CD4-positive, alpha-beta T cell (primary cell): Measurements from ENCODE around the gene HOMEZ. TPM values are rescaled to one million over a fixed set of nuclear protein-coding genes. Genes with fewer than 3 reads are reported as not detected.

Source experiments
- ATAC-seq: fragments of 200-7000 bp; cut with Tn5 transposase; one replicate; pipeline ENCODE4 v1.10.0; 2022; ENCODE audit warnings: mild to moderate bottlenecking; ENCODE audit not compliant: poor library complexity
- CTCF ChIA-PET: fragments of 350-600 bp; sonication (Branson Sonifier 250); formaldehyde crosslinking; loops from one replicate; lab custom pipeline; 2021; ENCODE audit warnings: antibody characterized with exemption, inconsistent platforms; lab: Charles Lee
- POLR2A ChIA-PET: fragments of 350-600 bp; sonication (Branson Sonifier 250); formaldehyde crosslinking; loops from one replicate; lab custom pipeline; 2021; ENCODE audit warnings: antibody characterized with exemption, inconsistent platforms; lab: Charles Lee
- DNase-seq, 14 experiments: peaks; one replicate each; pipeline ENCODE4 v3.0.0-alpha.2; 2013 to 2020; ENCODE audit warnings: mixed read lengths in 2 of 14
- H3K27ac ChIP-seq, 2 donors: one replicate each; pipeline versions ENCODE4 v1.5.1 to v1.7.0; 2013; ENCODE audit warnings: low read length in 2 of 2, low read depth in 1 of 2, mild to moderate bottlenecking in 1 of 2
- H3K27me3 ChIP-seq, 2 experiments: 1 replicate in 1 of 2; 2 replicates in 1 of 2; pipeline versions ENCODE4 v1.6.1 to v1.7.0; 2013; ENCODE audit warnings: low read length in 2 of 2, control low read depth in 1 of 2, mild to moderate bottlenecking in 1 of 2, moderate library complexity in 1 of 2; ENCODE audit not compliant: insufficient read depth in 2 of 2, control insufficient read depth in 1 of 2
- H3K36me3 ChIP-seq: one replicate; pipeline ENCODE4 v1.6.1; 2013; ENCODE audit warnings: low read length, control low read depth; ENCODE audit not compliant: insufficient read depth
- H3K4me1 ChIP-seq: one replicate; pipeline ENCODE4 v1.6.1; 2013; ENCODE audit warnings: low read length, control low read depth; ENCODE audit not compliant: insufficient read depth
- H3K4me3 ChIP-seq: one replicate; pipeline ENCODE4 v1.5.1; 2013; ENCODE audit warnings: mild to moderate bottlenecking, low read length, moderate library complexity
- H3K9me3 ChIP-seq, 2 experiments: 1 replicate in 1 of 2; 2 replicates in 1 of 2; pipeline versions ENCODE4 v1.6.1 to v1.7.0; 2013; ENCODE audit warnings: low read length in 2 of 2, mild to moderate bottlenecking in 2 of 2, control low read depth in 1 of 2, moderate library complexity in 1 of 2; ENCODE audit not compliant: control insufficient read depth in 1 of 2, insufficient read depth in 1 of 2
- H3K27ac Mint-ChIP-seq: one replicate; pipeline ENCODE4 v1.8.0; 2020; ENCODE audit warnings: mixed read lengths
- H3K27me3 Mint-ChIP-seq: one replicate; pipeline ENCODE4 v1.8.0; 2021; ENCODE audit warnings: mixed read lengths
- H3K36me3 Mint-ChIP-seq: one replicate; pipeline ENCODE4 v1.8.0; 2021; ENCODE audit warnings: low read depth, mixed read lengths
- H3K4me1 Mint-ChIP-seq: one replicate; pipeline ENCODE4 v1.8.0; 2021; ENCODE audit warnings: low read depth, mixed read lengths
- H3K4me3 Mint-ChIP-seq: one replicate; pipeline ENCODE4 v1.8.0; 2020; ENCODE audit warnings: mild to moderate bottlenecking, mixed read lengths
- H3K9me3 Mint-ChIP-seq: one replicate; pipeline ENCODE4 v1.8.0; 2020; ENCODE audit warnings: mixed read lengths
- intact Hi-C, 2 experiments: fragments of 100-400 bp; cut with DNase I in 1 of 2; cut with micrococcal nuclease in 1 of 2; formaldehyde crosslinking; loops; one replicate each; pipeline versions ENCODE4 v1.15.1 to v1.9.0; 2023 to 2025; cut with DNase I, micrococcal nuclease
- total RNA-seq, 174 experiments: library from RNA in 2 of 174; stranded (reverse) in 2 of 174; gene quantifications; one replicate each; pipeline ENCODE4 v1.2.3 and lab custom pipeline; 2021 to 2026
- TF ChIP-seq, protein P1 (sequence below): fragments of 200-600 bp; IDR thresholded peaks from one replicate; pipeline ENCODE4 v1.8.0; 2022; ENCODE audit warnings: antibody characterized with exemption, mild to moderate bottlenecking

HOMEZ gene
- total RNA-seq, 2 experiments from 2014 or later: 2.0 to 2.8 TPM

DNA sequence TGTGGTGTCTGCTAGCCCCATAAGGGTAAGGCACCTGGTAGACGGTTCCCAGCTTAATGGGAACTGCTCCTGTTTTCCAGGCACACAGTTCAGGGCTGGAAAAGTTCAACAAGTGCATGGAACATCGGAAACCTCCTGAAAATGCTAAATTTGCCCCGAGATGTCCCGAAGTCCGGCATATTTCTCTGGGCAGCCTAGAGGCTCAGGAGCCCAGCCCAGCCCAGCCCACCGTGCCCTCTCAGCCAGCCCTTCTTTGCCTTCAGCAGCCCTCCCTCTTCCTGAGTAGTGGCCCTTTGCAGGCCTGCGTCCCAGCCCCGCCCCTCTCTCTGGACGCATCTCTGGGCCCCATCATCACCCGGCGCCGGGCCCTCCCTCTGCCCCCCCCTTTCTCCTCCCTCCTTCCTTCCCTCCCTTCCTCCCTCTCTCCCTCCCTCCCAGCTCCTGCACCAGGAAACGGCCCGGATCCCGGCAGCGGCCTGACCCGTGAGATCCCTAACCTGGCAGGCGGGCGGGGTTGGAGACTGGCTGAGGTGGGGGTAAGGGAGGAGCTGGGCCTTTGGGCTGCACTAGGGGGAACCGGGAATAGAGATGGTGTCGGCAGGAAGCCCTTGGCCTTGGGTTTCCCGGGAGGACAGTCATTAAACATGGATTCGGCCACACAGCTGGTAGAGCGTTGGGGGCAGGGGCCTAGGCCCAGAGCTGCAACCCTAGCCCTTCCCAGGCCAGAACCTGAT lies 20.6 kb upstream of the HOMEZ start, which contains the start of gene BCL2L2:
BCL2L2 (plus strand) TSS at position 422 of the 734 bp plus-strand sequence. CDS start 935 bp downstream, outside the sequence.
- intact Hi-C loops: loop anchor here in 1 of 2 experiments (10.0 kb wide), 1 partner anchor 1138 kb away; the partner anchor contains the start of gene SDR39U1
- POLR2A ChIA-PET: interaction anchor here (10.5 kb wide), 1 partner anchor 14 kb away, joined by 455 read pairs; the partner anchor contains the start of gene PABPN1
- CTCF ChIA-PET: no interaction called here
- Histone ChIP-seq H3K36me3 (no peaks in the 10 kb centered on the region), H3K27ac (no peak within 1 kb of the TSS), H3K9me3 (peaks cover 0 to 8% of the 10 kb centered on the region in 2 experiments), H3K27me3 (peaks cover 20 to 26% of the 10 kb centered on the region in 2 experiments), H3K4me1 (peaks cover 15% of the 10 kb centered on the region), H3K4me3 (peak within 1 kb of the TSS; percentile 25)
- Mint-ChIP-seq H3K27ac (no peak within 1 kb of the TSS), H3K4me1 (peaks cover 9% of the 10 kb centered on the region), H3K27me3 (peaks cover 44% of the 10 kb centered on the region), H3K4me3 (no peak within 1 kb of the TSS), H3K36me3 (peaks cover 5% of the 10 kb centered on the region), H3K9me3 (no peaks in the 10 kb centered on the region)
- TF ChIP-seq, protein P1, sequence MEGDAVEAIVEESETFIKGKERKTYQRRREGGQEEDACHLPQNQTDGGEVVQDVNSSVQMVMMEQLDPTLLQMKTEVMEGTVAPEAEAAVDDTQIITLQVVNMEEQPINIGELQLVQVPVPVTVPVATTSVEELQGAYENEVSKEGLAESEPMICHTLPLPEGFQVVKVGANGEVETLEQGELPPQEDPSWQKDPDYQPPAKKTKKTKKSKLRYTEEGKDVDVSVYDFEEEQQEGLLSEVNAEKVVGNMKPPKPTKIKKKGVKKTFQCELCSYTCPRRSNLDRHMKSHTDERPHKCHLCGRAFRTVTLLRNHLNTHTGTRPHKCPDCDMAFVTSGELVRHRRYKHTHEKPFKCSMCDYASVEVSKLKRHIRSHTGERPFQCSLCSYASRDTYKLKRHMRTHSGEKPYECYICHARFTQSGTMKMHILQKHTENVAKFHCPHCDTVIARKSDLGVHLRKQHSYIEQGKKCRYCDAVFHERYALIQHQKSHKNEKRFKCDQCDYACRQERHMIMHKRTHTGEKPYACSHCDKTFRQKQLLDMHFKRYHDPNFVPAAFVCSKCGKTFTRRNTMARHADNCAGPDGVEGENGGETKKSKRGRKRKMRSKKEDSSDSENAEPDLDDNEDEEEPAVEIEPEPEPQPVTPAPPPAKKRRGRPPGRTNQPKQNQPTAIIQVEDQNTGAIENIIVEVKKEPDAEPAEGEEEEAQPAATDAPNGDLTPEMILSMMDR: no peak
- ATAC-seq (no peak), DNase-seq (peak in 2 of 14 experiments; percentile 29 to 42)

DNA sequence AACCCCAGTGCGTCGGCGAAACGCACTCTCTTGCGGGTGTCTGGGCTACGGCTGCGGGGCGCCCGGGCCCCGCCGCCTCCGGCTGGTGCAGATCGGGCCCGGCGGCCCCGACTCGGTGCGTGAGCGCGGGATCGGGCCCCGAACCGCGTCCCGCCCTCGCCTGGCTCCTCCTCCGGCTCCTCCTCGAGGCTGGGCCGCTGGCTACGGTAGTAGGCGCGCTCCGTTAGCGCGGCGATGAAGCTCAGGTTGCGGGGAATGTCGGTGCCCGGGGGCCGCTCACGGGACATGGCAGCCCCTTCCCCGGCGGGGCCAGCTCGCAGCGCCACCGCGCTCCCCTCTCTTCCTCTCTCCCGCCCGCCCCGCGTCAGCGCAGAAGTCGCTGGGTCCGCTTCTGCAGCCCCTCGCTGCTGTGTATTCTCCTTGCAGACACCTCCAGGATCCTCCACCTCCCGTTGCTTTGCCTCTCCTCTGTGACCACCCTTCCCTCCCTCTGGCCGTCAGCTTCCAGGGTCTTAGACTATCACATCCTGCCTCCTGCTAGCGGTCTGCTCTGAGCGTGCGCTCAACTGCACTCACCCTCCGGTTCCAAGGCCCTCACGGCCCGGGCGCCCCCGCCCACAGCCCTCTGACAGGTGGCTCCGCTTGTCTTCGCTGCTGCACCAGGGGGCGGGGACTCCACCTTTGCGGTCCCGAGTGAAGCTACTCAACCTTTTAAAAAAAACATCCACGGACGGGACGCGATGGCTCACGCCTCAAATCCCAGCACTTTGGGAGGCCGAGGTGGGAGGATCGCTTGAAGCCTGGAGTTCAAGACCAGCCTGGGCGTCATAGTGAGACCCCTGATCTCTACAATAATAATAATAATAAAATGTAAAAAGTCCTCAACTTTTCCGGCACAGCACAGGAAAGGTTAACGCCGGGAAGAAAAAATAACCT lies 16.6 kb upstream of the HOMEZ start, which contains the start of gene PPP1R3E:
PPP1R3E (minus strand) TSS at position 570 of the 936 bp plus-strand sequence; CDS start at position 287, 283 bp downstream.
- Mint-ChIP-seq H3K27ac (peak within 1 kb of the TSS; percentile 97), H3K27me3 (peaks cover 23% of the 10 kb centered on the region), H3K36me3 (peaks cover 15% of the 10 kb centered on the region), H3K9me3 (no peaks in the 10 kb centered on the region), H3K4me3 (peak within 1 kb of the TSS; percentile 98), H3K4me1 (peaks cover 39% of the 10 kb centered on the region)
- H3K4me1 ChIP-seq: peaks cover 30% of the 10 kb centered on the region
- peak within 1 kb of the TSS; percentile 93 to 97 for H3K27ac ChIP-seq
- POLR2A ChIA-PET: interaction anchor here (0.7 to 10.5 kb wide), 29 partner anchors 9 to 1865 kb away, joined by 3 to 455 read pairs (median 4); partner anchors contain the start of genes ACIN1, C14orf119, DAD1 and DCAF11
- DNase-seq (peak; percentile 77 to 95 (median 88)), ATAC-seq (peak; percentile 53)
- H3K36me3 ChIP-seq: peaks cover 11% of the 10 kb centered on the region
- intact Hi-C loops: loop anchor here (1.0 to 10.0 kb wide), 7 partner anchors 18 to 1142 kb away; partner anchors contain the start of genes DAD1 (in 1 of the 2), HAUS4 (in 1 of the 2), PABPN1 (in 1 of the 2) and SDR39U1 (in 1 of the 2)
- peaks cover 0 to 8% of the 10 kb centered on the region in 2 experiments for H3K9me3 ChIP-seq
- CTCF ChIA-PET: interaction anchor here (0.6 to 4.4 kb wide), 10 partner anchors 9 to 1129 kb away, joined by 3 to 66 read pairs (median 4); partner anchors contain the start of genes CBLN3, KHNYN and PABPN1
- peaks cover 14 to 16% of the 10 kb centered on the region in 2 experiments for H3K27me3 ChIP-seq
- TF ChIP-seq, protein P1: no peak
- H3K4me3 ChIP-seq: peak within 1 kb of the TSS; percentile 75
